Adrenal gland (tissue), 5 donors: ENCODE results near the gene ARAP2.

Experiments used
- POLR2A ChIP-seq, 2 donors: fragments of 450-650 bp; IDR thresholded peaks; one replicate each; pipeline ENCODE4 v1.6.1; 2017; ENCODE audit warnings: antibody characterized with exemption in 2 of 2, mild to moderate bottlenecking in 2 of 2, moderate library complexity in 1 of 2
- TF ChIP-seq, protein P1 (sequence below), 6 experiments: fragments of 450-650 bp in 4 of 6; fragments of 200-600 bp in 2 of 6; sonication (generic) in 1 of 6; IDR thresholded peaks; 1 replicate in 5 of 6; 2 replicates in 1 of 6; pipeline versions ENCODE4 v1.5.1 to v1.8.0; 2016 to 2021; ENCODE audit warnings: antibody characterized with exemption in 6 of 6, mild to moderate bottlenecking in 2 of 6, moderate library complexity in 1 of 6
- donor health status: DM: no; HTN: no; CAD: no.

- TF ChIP-seq, protein P1, sequence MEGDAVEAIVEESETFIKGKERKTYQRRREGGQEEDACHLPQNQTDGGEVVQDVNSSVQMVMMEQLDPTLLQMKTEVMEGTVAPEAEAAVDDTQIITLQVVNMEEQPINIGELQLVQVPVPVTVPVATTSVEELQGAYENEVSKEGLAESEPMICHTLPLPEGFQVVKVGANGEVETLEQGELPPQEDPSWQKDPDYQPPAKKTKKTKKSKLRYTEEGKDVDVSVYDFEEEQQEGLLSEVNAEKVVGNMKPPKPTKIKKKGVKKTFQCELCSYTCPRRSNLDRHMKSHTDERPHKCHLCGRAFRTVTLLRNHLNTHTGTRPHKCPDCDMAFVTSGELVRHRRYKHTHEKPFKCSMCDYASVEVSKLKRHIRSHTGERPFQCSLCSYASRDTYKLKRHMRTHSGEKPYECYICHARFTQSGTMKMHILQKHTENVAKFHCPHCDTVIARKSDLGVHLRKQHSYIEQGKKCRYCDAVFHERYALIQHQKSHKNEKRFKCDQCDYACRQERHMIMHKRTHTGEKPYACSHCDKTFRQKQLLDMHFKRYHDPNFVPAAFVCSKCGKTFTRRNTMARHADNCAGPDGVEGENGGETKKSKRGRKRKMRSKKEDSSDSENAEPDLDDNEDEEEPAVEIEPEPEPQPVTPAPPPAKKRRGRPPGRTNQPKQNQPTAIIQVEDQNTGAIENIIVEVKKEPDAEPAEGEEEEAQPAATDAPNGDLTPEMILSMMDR (IDR thresholded peaks at IDR 0.05): no peak
- no peak for TF ChIP-seq POLR2A (IDR thresholded peaks at IDR 0.05)
Observed at GRCh38 chr4:36088542-36088941, 155.8 kb downstream of the ARAP2 start.
